WTC11 (cell line): ENCODE data around the gene CDC6. TPM values are rescaled to one million over a fixed set of nuclear protein-coding genes. Genes with fewer than 3 reads are reported as not detected.

Experiments used
- ATAC-seq: fragments of 200-7000 bp; cut with Tn5 transposase; 2 replicates; pipeline ENCODE4 v1.10.0; 2021; ENCODE audit warnings: mild to moderate bottlenecking, moderate library complexity
- CTCF ChIA-PET: fragments of 300-600 bp; sonication (Branson Sonifier 250); formaldehyde crosslinking; loops from one replicate; lab custom pipeline; 2021; ENCODE audit warnings: antibody characterized with exemption; lab: Charles Lee
- POLR2A ChIA-PET: fragments of 350-600 bp; sonication (Branson Sonifier 250); formaldehyde crosslinking; loops from one replicate; lab custom pipeline; 2021; ENCODE audit warnings: antibody characterized with exemption; lab: Charles Lee
- DNase-seq: peaks from one replicate; pipeline ENCODE4 v3.0.0; 2021; ENCODE audit warnings: low spot score
- H3K27ac Mint-ChIP-seq: 2 replicates; pipeline ENCODE4 v1.8.0; 2021; ENCODE audit warnings: mixed read lengths
- H3K27me3 Mint-ChIP-seq: 2 replicates; pipeline ENCODE4 v1.8.0; 2021; ENCODE audit warnings: low read depth, mild to moderate bottlenecking, moderate library complexity, mixed read lengths
- H3K36me3 Mint-ChIP-seq: 2 replicates; pipeline ENCODE4 v1.8.0; 2021; ENCODE audit warnings: mixed read lengths
- H3K4me1 Mint-ChIP-seq: 2 replicates; pipeline ENCODE4 v1.8.0; 2022; ENCODE audit warnings: mixed read lengths
- H3K4me3 Mint-ChIP-seq: 2 replicates; pipeline ENCODE4 v1.8.0; 2021; ENCODE audit warnings: mild to moderate bottlenecking, moderate library complexity, mixed read lengths
- H3K9me3 Mint-ChIP-seq: 2 replicates; pipeline ENCODE4 v1.8.0; 2021; ENCODE audit warnings: mixed read lengths
- ATF1 ChIP-seq: sonication (generic); formaldehyde crosslinking; IDR thresholded peaks from 2 replicates; pipeline ENCODE4 v1.8.1; 2023; ENCODE audit warnings: mild to moderate bottlenecking, moderate library complexity, missing genetic modification reagents
- ATF2 ChIP-seq: sonication (generic); formaldehyde crosslinking; IDR thresholded peaks from 2 replicates; pipeline ENCODE4 v1.8.1; 2022; ENCODE audit warnings: low read depth, missing genetic modification reagents, borderline replicate concordance
- CDX4 ChIP-seq: fragments of 250-450 bp; sonication (Bioruptor Pico); IDR thresholded peaks from 2 replicates; pipeline ENCODE4 v1.9.0; 2021; ENCODE audit warnings: moderate library complexity, mild to moderate bottlenecking, inconsistent platforms, borderline replicate concordance
- E2F5 ChIP-seq: sonication (generic); formaldehyde crosslinking; IDR thresholded peaks from 2 replicates; pipeline ENCODE4 v1.8.1; 2022; ENCODE audit warnings: mild to moderate bottlenecking, moderate library complexity, missing genetic modification reagents
- GABPB1 ChIP-seq: sonication (generic); formaldehyde crosslinking; IDR thresholded peaks from 2 replicates; pipeline ENCODE4 v1.8.1; 2023; ENCODE audit warnings: mild to moderate bottlenecking, missing genetic modification reagents
- GTF2I ChIP-seq: fragments of 250-450 bp; sonication (Bioruptor Pico); conservative IDR thresholded peaks from 2 replicates; pipeline ENCODE4 v1.4.0; 2021; ENCODE audit warnings: mild to moderate bottlenecking
- HMGXB4 ChIP-seq: sonication (generic); formaldehyde crosslinking; IDR thresholded peaks from 2 replicates; pipeline ENCODE4 v1.8.1; 2023; ENCODE audit warnings: mild to moderate bottlenecking, moderate library complexity, missing genetic modification reagents
- IRF1 ChIP-seq: sonication (generic); formaldehyde crosslinking; IDR thresholded peaks from 2 replicates; pipeline ENCODE4 v1.8.0; 2023; ENCODE audit warnings: missing genetic modification reagents
- IRF2 ChIP-seq: sonication (generic); formaldehyde crosslinking; IDR thresholded peaks from 2 replicates; pipeline ENCODE4 v1.8.0; 2022; ENCODE audit warnings: low read depth, missing genetic modification reagents, borderline replicate concordance
- MLX ChIP-seq: sonication (generic); formaldehyde crosslinking; IDR thresholded peaks from 2 replicates; pipeline ENCODE4 v1.8.1; 2023; ENCODE audit warnings: mild to moderate bottlenecking, missing genetic modification reagents, moderate library complexity
- MXD4 ChIP-seq: fragments of 250-450 bp; sonication (Bioruptor Pico); IDR thresholded peaks from 2 replicates; pipeline ENCODE4 v1.8.0; 2021; ENCODE audit warnings: mild to moderate bottlenecking, moderate library complexity, borderline replicate concordance
- NFATC4 ChIP-seq: fragments of 250-450 bp; sonication (Bioruptor Pico); IDR thresholded peaks from 2 replicates; pipeline ENCODE4 v1.9.0; 2021; ENCODE audit warnings: mild to moderate bottlenecking
- NFE2L1 ChIP-seq: sonication (generic); formaldehyde crosslinking; IDR thresholded peaks from 2 replicates; pipeline ENCODE4 v1.8.1; 2023; ENCODE audit warnings: missing genetic modification reagents
- NR1H2 ChIP-seq: sonication (generic); formaldehyde crosslinking; IDR thresholded peaks from 2 replicates; pipeline ENCODE4 v1.9.0; 2021; ENCODE audit warnings: mild to moderate bottlenecking, moderate library complexity, missing genetic modification reagents
- RELA ChIP-seq: sonication (generic); formaldehyde crosslinking; IDR thresholded peaks from 2 replicates; pipeline ENCODE4 v1.8.1; 2022; ENCODE audit warnings: missing genetic modification reagents, mild to moderate bottlenecking, borderline replicate concordance
- SMAD3 ChIP-seq: sonication (generic); formaldehyde crosslinking; IDR thresholded peaks from 2 replicates; pipeline ENCODE4 v1.8.0; 2022; ENCODE audit warnings: missing genetic modification reagents, mild to moderate bottlenecking, borderline replicate concordance
- STAT6 ChIP-seq: sonication (generic); formaldehyde crosslinking; conservative IDR thresholded peaks from 2 replicates; pipeline ENCODE4 v1.8.1; 2023; ENCODE audit warnings: mild to moderate bottlenecking, low read depth, missing genetic modification reagents, moderate library complexity
- USF1 ChIP-seq: sonication (generic); formaldehyde crosslinking; IDR thresholded peaks from 2 replicates; pipeline ENCODE4 v1.8.0; 2022; ENCODE audit warnings: mild to moderate bottlenecking, missing genetic modification reagents
- ZBTB43 ChIP-seq: sonication (generic); formaldehyde crosslinking; IDR thresholded peaks from 2 replicates; pipeline ENCODE4 v1.8.1; 2023; ENCODE audit warnings: mild to moderate bottlenecking, missing genetic modification reagents
- ZMAT4 ChIP-seq: fragments of 250-450 bp; sonication (Bioruptor Pico); IDR thresholded peaks from 2 replicates; pipeline ENCODE4 v1.9.0; 2021; ENCODE audit warnings: mild to moderate bottlenecking
- ZNF138 ChIP-seq: sonication (generic); formaldehyde crosslinking; conservative IDR thresholded peaks from 2 replicates; pipeline ENCODE4 v1.8.1; 2022; ENCODE audit warnings: mild to moderate bottlenecking, moderate library complexity, missing genetic modification reagents
- ZNF232 ChIP-seq: sonication (generic); formaldehyde crosslinking; IDR thresholded peaks from 2 replicates; pipeline ENCODE4 v1.8.0; 2022; ENCODE audit warnings: mild to moderate bottlenecking, missing genetic modification reagents
- ZNF263 ChIP-seq: sonication (generic); formaldehyde crosslinking; IDR thresholded peaks from 2 replicates; pipeline ENCODE4 v1.8.1; 2022; ENCODE audit warnings: low read depth, mild to moderate bottlenecking, moderate library complexity, missing genetic modification reagents
- ZNF512 ChIP-seq: sonication (generic); formaldehyde crosslinking; IDR thresholded peaks from 2 replicates; pipeline ENCODE4 v1.8.1; 2022; ENCODE audit warnings: missing genetic modification reagents, borderline replicate concordance
- total RNA-seq: library from RNA; stranded (reverse); gene quantifications from 3 replicates; pipeline ENCODE4 v1.2.3, GENCODE V29; 2021

CDC6 gene
- total RNA-seq, 1 experiment from 2014 or later = 125 TPM

- TF ChIP-seq ZMAT4 (CRISPR knock-in tag) (no peak), E2F5 (CRISPR knock-in tag) (no peak), NFE2L1 (CRISPR knock-in tag) (no peak), ZBTB43 (CRISPR knock-in tag) (no peak), IRF1 (no peak), SMAD3 (no peak), IRF2 (CRISPR knock-in tag) (no peak), ZNF512 (CRISPR knock-in tag) (no peak), MLX (no peak), ZNF263 (CRISPR knock-in tag) (no peak), MXD4 (no peak), ZNF232 (CRISPR knock-in tag) (no peak), STAT6 (no peak)
- TF ChIP-seq, all 79 proteins: peak for 0
Measured at GRCh38 chr17:40259505-40259904, 28.2 kb upstream of the CDC6 start (continued).

- Mint-ChIP-seq H3K9me3 (no peaks in the 10 kb centered on the region), H3K27ac (no peak overlapping the region), H3K4me3 (no peak overlapping the region), H3K27me3 (no peaks in the 10 kb centered on the region), H3K4me1 (peaks cover 8% of the 10 kb centered on the region), H3K36me3 (peaks cover 57% of the 10 kb centered on the region)
- ChIA-PET CTCF (interaction anchor here (1.3 kb wide), 1 partner anchor 42 kb away, joined by 3 read pairs; no protein-coding TSS in a partner anchor), POLR2A (no interaction called here)
- no peak for DNase-seq
- no peak for ATAC-seq
- TF ChIP-seq GTF2I (no peak), ZNF138 (no peak), HMGXB4 (CRISPR knock-in tag) (no peak), ATF1 (CRISPR knock-in tag) (no peak), NR1H2 (CRISPR knock-in tag) (no peak), ZNF263 (CRISPR knock-in tag) (no peak), CDX4 (CRISPR knock-in tag) (no peak), NFATC4 (CRISPR knock-in tag) (no peak), USF1 (CRISPR knock-in tag) (no peak), RELA (CRISPR knock-in tag) (no peak), ATF2 (CRISPR knock-in tag) (no peak), GABPB1 (CRISPR knock-in tag) (no peak)
Measured at GRCh38 chr17:40260528-40260927, 27.2 kb upstream of the CDC6 start.
